Ishikawa (cell line): ENCODE data around the gene TSPAN7.

Experiments used
- CEBPB ChIP-seq: IDR thresholded peaks from 2 replicates; pipeline ENCODE4 v1.6.1; 2012
- EGR1 ChIP-seq: IDR thresholded peaks from 2 replicates; pipeline ENCODE4 v1.6.1; 2012
- EP300 ChIP-seq: IDR thresholded peaks from 2 replicates; pipeline ENCODE4 v1.6.1; 2012; ENCODE audit warnings: borderline replicate concordance
- FOXM1 ChIP-seq: IDR thresholded peaks from 2 replicates; pipeline ENCODE4 v1.6.1; 2012; ENCODE audit warnings: low read depth, borderline replicate concordance
- MAX ChIP-seq: IDR thresholded peaks from 2 replicates; pipeline ENCODE4 v1.6.1; 2012
- NFIC ChIP-seq: IDR thresholded peaks from 2 replicates; pipeline ENCODE4 v1.6.1; 2012
- RAD21 ChIP-seq: IDR thresholded peaks from 2 replicates; pipeline ENCODE4 v1.6.1; 2012; ENCODE audit warnings: low read depth
- TAF1 ChIP-seq: IDR thresholded peaks from 2 replicates; pipeline ENCODE4 v1.6.1; 2012; ENCODE audit warnings: low read depth, mild to moderate bottlenecking
- TCF12 ChIP-seq: IDR thresholded peaks from 2 replicates; pipeline ENCODE4 v1.6.1; 2012; ENCODE audit warnings: low read depth
- TEAD4 ChIP-seq: IDR thresholded peaks from 2 replicates; pipeline ENCODE4 v1.6.1; 2012
- USF1 ChIP-seq: IDR thresholded peaks from 2 replicates; pipeline ENCODE4 v1.6.1; 2012
- YY1 ChIP-seq: IDR thresholded peaks from 2 replicates; pipeline ENCODE4 v1.6.1; 2012; ENCODE audit warnings: low read depth
- ZBTB7A ChIP-seq: IDR thresholded peaks from 2 replicates; pipeline ENCODE4 v1.6.1; 2012; ENCODE audit warnings: low read depth
- TF ChIP-seq, protein P1 (sequence below): IDR thresholded peaks from 2 replicates; pipeline ENCODE4 v1.6.1; 2012; ENCODE audit warnings: low read depth, mild to moderate bottlenecking

GRCh38 chrX:38718311-38718710 is 157.0 kb downstream of the TSPAN7 start:
- TF ChIP-seq CEBPB (no peak), USF1 (no peak), FOXM1 (no peak), TAF1 (no peak), TEAD4 (no peak), MAX (no peak), EP300 (no peak), ZBTB7A (no peak), TCF12 (no peak), YY1 (no peak), NFIC (no peak), RAD21 (no peak), EGR1 (no peak)
- TF ChIP-seq, protein P1, sequence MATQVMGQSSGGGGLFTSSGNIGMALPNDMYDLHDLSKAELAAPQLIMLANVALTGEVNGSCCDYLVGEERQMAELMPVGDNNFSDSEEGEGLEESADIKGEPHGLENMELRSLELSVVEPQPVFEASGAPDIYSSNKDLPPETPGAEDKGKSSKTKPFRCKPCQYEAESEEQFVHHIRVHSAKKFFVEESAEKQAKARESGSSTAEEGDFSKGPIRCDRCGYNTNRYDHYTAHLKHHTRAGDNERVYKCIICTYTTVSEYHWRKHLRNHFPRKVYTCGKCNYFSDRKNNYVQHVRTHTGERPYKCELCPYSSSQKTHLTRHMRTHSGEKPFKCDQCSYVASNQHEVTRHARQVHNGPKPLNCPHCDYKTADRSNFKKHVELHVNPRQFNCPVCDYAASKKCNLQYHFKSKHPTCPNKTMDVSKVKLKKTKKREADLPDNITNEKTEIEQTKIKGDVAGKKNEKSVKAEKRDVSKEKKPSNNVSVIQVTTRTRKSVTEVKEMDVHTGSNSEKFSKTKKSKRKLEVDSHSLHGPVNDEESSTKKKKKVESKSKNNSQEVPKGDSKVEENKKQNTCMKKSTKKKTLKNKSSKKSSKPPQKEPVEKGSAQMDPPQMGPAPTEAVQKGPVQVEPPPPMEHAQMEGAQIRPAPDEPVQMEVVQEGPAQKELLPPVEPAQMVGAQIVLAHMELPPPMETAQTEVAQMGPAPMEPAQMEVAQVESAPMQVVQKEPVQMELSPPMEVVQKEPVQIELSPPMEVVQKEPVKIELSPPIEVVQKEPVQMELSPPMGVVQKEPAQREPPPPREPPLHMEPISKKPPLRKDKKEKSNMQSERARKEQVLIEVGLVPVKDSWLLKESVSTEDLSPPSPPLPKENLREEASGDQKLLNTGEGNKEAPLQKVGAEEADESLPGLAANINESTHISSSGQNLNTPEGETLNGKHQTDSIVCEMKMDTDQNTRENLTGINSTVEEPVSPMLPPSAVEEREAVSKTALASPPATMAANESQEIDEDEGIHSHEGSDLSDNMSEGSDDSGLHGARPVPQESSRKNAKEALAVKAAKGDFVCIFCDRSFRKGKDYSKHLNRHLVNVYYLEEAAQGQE: no peak
